Activated T-cell treated with anti-CD3 and anti-CD28 coated beads for 4 hours (primary cell): Measurements from ENCODE around the gene FAM169A.
"Not testable (repeated sequence)": the region's sequence is repeated elsewhere in the genome, so short reads cannot be mapped to it uniquely, and the experiment has no call there.

Source experiments
- DNase-seq: peaks from one replicate; pipeline ENCODE4 v3.0.0-alpha.2; 2020

Gene FAM169A

GRCh38 chr5:74865804-74866595 is at the start of gene FAM169A:
TSS of gene FAM169A (minus strand) at chr5:74866387. CDS start at chr5:74841676, 24,711 bp downstream.
- peak; percentile 22 for DNase-seq

GRCh38 chr5:74915488-74915887 is 49.3 kb upstream of the FAM169A start:
- no peak for DNase-seq

- DNase-seq, result not testable (repeated sequence)
Measured at GRCh38 chr5:74911421-74911820, 45.2 kb upstream of the FAM169A start.

- DNase-seq, result not testable (repeated sequence)
Measured at GRCh38 chr5:74909888-74910287, 43.7 kb upstream of the FAM169A start.

- DNase-seq, result not testable (repeated sequence)
Measured at GRCh38 chr5:74908237-74908636, 42.0 kb upstream of the FAM169A start.

GRCh38 chr5:74904713-74905112 is 38.5 kb upstream of the FAM169A start:
- DNase-seq, result not testable (repeated sequence)

GRCh38 chr5:74903165-74903787 is 37.1 kb upstream of the FAM169A start:
- no peak for DNase-seq

- no peak for DNase-seq
Measured at GRCh38 chr5:74897049-74897448, 30.9 kb upstream of the FAM169A start.

GRCh38 chr5:74895906-74896305 is 29.7 kb upstream of the FAM169A start:
- DNase-seq, result no peak

- no peak for DNase-seq
Measured at GRCh38 chr5:74894351-74894750, 28.2 kb upstream of the FAM169A start.

- no peak for DNase-seq
Measured at GRCh38 chr5:74892921-74893320, 26.7 kb upstream of the FAM169A start.

GRCh38 chr5:74889523-74890105 is 23.4 kb upstream of the FAM169A start:
- DNase-seq, result no peak

GRCh38 chr5:74888117-74888516 is 21.9 kb upstream of the FAM169A start:
- no peak for DNase-seq

GRCh38 chr5:74885170-74885569 is 19.0 kb upstream of the FAM169A start:
- no peak for DNase-seq

GRCh38 chr5:74882379-74883134 is 16.4 kb upstream of the FAM169A start:
- DNase-seq, result not testable (repeated sequence)

GRCh38 chr5:74877624-74878304 is 11.6 kb upstream of the FAM169A start:
- no peak for DNase-seq

- DNase-seq, result no peak
Measured at GRCh38 chr5:74875994-74876791, 10.0 kb upstream of the FAM169A start.

GRCh38 chr5:74873525-74874249 is 7.5 kb upstream of the FAM169A start:
- no peak for DNase-seq

GRCh38 chr5:74870299-74871067 is 4.3 kb upstream of the FAM169A start:
- DNase-seq, result no peak

GRCh38 chr5:74869414-74869813 is 3.2 kb upstream of the FAM169A start:
- DNase-seq, result not testable (repeated sequence)
